HG03159 (cell line): ENCODE measurements around the gene DLG2.
"Not testable (repeated sequence)": the region's sequence is repeated elsewhere in the genome, so short reads cannot be mapped to it uniquely, and the experiment has no call there.

ENCODE experiments used
- ATAC-seq: cut with Tn5 transposase; IDR thresholded peaks from one replicate; pipeline ENCODE4 v1.9.1; 2021; ENCODE audit warnings: mild to moderate bottlenecking, moderate library complexity; ENCODE audit not compliant: unreplicated experiment

Gene DLG2

DNA sequence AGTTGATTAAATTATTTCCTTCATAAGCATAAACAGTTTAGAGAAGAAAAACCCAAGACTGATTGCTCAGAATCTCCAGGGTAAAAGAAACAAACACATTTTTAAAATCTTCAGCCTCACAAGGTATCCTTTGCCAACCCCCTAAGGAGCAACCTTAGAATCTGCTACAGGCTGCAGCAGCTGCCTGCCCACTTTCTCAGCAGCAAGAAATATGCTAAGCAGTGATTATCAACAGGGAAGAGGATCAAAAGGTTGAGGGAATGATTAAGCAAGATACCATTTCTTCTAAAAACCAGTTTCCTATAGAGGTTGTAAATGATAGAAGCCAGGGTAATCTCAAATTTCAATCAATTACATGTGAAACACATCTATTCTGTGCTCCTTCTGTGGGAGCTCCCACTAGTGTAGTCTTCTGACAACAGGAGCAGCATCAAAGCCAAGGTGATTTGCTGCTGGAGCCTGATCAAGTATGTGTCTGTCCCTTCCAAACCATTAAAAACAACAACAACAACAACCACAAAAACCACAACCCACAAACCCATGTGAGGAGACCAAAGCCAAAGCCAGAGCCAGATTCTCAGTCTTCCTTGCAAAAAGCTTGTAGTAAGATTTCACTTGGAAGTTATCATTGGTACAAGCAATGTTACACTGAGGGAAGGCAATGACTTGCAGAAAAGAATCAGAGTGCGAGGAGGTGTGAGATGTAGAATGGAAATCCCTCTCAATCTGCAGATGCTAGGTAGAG lies 761.2 kb downstream of the DLG2 start:
- ATAC-seq, result no peak

GRCh38 chr11:84865257-84865656 lies 761.9 kb downstream of the DLG2 start:
- no peak for ATAC-seq

- no peak for ATAC-seq
Observed at GRCh38 chr11:84857746-84858145, 769.4 kb downstream of the DLG2 start.

DNA sequence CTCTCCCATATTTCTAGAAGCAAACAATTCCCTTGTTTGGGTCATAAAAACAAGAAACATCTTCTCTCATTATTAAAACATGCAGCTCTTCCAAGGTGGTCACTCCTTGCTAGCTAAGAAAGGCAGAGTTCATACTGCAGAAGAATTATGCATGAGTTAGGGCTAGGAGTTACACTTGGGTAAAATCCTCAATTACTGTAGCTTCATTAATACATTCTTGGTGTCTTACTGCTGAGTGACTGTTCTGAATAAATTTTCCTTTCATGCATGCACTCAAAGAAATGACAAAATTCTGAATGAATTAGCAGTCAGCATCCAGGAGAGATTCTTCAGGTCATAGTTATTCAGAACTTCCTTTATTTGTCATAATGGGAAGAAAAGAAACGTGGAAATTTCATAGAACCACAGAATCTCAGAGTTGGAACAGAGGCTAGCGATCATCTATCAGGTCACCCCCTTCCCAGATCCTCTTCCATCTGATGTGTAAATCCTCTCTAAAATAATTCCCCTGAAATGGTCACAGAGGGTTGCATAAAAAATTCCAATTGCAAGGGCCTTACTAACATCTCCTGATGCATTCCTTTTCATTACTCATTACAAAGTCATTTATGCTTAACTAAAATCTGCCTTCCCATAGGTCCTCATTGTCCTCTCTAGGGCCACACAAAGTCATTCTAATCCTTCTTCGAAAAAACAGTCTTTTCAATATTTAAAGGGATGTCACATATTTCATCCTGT lies 771.5 kb downstream of the DLG2 start:
- no peak for ATAC-seq

DNA sequence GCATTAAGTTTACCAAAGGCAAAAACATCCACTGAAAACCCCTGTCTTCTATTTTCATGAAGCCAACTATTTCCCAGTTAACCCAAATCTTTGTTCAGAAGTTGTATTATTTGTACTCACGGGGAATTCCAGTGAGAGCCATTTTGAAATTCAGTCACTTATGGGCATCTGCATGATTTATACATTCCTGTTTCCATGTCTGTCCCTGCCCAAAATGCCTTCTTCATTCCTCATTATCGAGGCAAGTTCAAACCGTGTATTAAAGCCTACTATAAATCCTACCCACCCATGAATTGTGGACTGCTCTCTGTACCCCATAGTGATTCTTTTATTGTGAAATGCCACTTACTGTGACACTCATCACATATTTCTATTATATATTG lies 772.7 kb downstream of the DLG2 start:
- no peak for ATAC-seq

GRCh38 chr11:84853841-84854497 lies 773.2 kb downstream of the DLG2 start:
- no peak for ATAC-seq

GRCh38 chr11:84847842-84848241 lies 779.3 kb downstream of the DLG2 start:
- ATAC-seq, result no peak

DNA sequence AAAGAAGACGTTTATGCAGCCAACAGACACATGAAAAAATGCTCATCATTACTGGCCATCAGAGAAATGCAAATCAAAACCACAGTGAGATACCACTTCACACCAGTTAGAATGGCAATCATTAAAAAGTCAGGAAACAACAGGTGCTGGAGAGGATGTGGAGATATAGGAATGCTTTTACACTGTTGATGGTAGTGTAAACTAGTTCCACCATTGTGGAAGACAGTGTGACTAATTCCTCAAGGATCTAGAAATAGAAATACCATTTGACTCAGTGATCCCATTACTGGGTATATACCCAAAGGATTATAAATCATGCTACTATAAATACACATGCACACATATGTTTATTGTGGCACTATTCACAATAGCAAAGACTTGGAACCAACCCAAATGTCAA lies 786.9 kb downstream of the DLG2 start:
- not testable (repeated sequence) for ATAC-seq

DNA sequence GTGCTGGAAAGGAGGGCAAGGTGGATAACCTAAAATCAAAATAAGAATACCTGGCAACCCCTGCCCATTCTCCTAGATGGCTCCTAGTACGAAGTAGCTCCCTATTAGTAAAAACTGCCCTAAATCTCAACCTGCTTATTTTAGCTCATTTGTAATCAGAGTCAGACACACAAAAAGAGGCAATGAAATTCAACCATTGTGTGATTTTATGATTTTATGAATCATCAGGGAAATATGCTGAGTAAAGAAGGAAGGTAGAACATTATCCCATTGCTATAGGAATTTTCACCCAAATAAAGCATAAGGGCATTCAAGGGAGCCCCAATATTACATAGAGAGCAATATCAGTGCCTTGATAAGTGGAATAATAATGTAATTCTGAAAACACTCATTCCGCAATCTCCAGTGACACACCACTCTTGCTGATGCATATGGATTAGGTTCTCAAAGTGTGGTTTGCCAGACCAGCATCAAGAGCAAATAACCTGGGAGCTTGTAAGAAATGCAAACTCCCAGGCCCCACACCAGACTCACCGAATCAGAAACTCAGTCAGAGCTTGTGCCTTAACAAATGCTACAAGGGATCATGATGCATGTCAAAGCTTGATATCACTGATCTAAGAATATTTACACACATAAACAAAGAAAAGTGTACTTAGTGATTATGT lies 789.6 kb downstream of the DLG2 start:
- no peak for ATAC-seq

DNA sequence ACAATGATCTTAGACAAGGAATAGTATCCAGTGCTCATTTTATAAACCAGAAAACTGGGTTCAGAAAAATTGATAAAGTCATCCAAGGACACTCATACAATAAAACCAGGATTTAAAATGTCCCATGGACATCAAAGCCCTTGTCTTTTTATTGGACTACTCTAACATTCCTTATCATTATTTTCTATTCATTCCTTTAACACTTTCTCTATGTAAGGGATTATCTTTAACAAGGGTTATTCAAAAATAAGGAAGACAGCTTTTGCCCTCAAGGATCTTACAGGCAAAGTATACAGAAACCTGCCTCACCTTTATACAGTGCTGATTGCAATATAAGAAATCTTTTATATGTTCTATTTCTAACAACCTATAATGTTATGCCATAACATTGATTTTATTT lies 790.8 kb downstream of the DLG2 start:
- ATAC-seq, result no peak

- ATAC-seq, result no peak
Observed at GRCh38 chr11:84833488-84834088, 793.6 kb downstream of the DLG2 start.

DNA sequence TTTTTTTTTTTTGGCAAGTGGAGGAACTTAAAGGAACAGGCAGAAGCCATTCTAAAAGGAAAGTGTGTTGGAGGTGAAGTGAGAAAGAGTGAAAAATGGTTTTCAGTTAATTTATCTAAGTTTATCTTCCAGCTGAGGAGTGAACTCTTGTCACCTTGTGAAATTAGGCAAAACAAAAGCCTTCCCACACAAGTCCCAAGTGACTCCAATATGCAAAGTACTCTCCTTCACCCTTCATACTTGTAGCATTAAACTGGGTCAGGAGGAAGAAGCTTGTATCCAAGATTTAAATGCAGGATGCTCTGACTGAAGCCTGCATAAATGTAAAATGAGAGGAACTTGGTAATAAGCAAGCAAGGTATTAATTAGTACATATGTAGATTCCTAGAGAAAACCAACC lies 796.8 kb downstream of the DLG2 start:
- no peak for ATAC-seq

DNA sequence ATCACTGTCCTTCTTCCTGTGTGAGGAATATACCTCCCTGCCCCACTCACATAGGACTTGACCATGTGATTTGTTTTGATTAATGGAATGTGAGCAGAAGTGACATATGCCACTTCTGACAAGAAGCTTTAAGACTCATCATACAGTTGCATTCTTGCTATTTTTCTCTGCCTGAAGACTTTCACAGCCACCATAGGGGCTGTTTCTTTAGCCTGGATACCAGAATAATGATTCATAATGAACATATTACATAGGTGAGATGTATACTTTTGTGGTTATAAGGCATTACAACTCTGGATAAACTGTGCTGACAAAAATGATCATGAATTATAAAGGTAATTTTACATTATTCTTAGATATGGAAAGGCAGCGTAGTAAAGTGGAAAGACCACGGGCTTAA lies 798.0 kb downstream of the DLG2 start:
- no peak for ATAC-seq

DNA sequence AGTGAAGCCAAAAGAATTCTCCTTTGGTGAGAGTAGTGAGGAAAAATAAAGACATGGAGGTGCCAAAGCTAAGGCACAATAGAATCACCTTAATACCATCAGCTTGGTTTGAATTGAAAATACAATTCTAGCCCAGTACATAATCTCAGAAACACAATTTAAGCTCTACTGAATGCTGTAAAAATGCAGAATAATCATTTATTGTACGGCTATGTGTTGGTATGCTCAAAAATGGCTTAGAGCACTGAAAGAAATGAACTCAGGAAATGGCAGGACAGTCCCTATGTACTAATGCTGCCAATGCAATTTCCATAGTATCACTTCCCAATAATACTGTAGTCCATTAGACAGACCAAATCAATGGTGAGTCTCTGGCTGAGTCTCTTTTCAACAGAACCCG lies 798.5 kb downstream of the DLG2 start:
- ATAC-seq, result no peak

- ATAC-seq, result no peak
Observed at GRCh38 chr11:84825106-84825660, 802.0 kb downstream of the DLG2 start.

- ATAC-seq, result no peak
Observed at GRCh38 chr11:84824624-84825023, 802.5 kb downstream of the DLG2 start.

DNA sequence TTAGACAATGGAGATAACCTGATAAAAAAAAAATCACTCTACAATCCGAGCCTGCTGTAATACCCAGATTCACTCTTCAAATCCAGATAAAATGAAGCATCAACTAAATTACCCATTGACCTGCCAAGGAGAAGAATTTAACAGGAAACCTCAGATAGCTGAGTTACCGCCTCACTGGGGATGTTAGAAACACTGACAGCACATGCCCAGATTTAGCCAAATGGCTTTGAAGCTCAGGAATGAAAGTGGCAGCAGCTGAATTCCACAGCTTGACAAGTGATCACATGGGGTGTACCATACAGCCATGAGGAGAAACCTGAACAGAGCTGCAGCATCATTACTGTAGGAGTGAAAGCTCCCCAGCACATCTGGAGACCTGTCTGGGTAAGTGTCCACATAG lies 807.6 kb downstream of the DLG2 start:
- ATAC-seq, result no peak

- no peak for ATAC-seq
Observed at GRCh38 chr11:84819128-84819527, 808.0 kb downstream of the DLG2 start.

DNA sequence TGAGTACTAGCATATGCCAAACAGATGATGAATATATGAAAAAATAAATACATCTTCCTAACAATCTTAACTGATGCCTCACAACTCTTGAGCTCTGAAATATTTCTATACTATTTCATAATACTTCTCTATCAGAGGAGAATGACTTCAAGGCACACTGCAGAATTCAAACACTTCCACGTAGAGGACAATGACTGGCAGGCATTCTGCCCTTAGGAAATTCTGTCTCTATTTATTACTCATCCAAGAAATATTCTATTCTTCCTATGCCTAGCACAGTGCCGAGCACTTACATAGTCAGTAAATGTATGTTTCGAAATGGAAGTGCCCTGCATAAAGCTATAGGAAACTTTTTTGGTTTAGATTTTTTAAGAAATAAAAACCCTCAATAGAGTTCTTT lies 809.1 kb downstream of the DLG2 start:
- no peak for ATAC-seq

GRCh38 chr11:84812471-84812969 lies 814.6 kb downstream of the DLG2 start:
- ATAC-seq, result no peak

DNA sequence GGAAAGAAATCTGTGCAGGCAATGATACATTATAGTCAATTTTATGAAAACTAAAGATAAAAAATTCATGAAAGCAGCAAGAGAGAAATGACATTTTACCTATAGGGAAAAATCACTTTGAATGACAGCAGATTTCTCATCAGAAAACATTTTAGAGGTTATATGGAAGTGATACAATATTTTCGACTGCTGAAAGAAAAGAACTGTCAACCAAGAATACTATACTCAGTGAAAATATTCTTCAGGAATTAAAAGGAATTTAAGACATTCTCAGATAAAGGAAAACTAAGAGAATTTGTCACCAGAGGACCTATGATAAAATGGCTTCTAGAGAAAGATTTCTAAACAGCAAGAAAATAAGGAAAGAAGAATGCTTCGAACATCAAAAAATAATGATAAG lies 820.8 kb downstream of the DLG2 start:
- ATAC-seq, result no peak
